ENCODE measurements around the gene NAALADL2.

DNA sequence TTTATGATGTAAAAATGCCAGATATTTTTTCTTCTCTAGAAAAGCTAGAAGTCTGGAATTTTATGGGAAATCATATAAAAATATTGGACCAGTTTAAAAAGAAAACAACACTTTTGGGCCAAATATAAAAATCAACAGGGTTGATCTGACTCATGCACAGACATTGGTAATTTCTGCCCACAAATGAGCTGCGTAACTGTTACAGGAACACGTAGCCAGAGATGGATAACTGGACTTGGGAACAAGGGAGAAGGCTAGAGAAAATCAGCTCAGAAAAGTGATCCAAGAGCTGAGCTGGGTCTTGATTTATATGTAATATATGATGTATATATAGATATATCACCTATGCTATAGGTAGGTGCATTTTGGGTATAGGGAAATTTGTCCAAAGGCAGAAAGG is 36.8 kb upstream of the NAALADL2 start:
- TF ChIP-seq, protein P1, sequence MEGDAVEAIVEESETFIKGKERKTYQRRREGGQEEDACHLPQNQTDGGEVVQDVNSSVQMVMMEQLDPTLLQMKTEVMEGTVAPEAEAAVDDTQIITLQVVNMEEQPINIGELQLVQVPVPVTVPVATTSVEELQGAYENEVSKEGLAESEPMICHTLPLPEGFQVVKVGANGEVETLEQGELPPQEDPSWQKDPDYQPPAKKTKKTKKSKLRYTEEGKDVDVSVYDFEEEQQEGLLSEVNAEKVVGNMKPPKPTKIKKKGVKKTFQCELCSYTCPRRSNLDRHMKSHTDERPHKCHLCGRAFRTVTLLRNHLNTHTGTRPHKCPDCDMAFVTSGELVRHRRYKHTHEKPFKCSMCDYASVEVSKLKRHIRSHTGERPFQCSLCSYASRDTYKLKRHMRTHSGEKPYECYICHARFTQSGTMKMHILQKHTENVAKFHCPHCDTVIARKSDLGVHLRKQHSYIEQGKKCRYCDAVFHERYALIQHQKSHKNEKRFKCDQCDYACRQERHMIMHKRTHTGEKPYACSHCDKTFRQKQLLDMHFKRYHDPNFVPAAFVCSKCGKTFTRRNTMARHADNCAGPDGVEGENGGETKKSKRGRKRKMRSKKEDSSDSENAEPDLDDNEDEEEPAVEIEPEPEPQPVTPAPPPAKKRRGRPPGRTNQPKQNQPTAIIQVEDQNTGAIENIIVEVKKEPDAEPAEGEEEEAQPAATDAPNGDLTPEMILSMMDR (IDR thresholded peaks at IDR 0.05) = no peak
- TF ChIP-seq POLR2A (IDR thresholded peaks at IDR 0.05) = no peak

All from uterus (tissue), 2 donors.